ENCODE data around the gene ERICH2.

DNA sequence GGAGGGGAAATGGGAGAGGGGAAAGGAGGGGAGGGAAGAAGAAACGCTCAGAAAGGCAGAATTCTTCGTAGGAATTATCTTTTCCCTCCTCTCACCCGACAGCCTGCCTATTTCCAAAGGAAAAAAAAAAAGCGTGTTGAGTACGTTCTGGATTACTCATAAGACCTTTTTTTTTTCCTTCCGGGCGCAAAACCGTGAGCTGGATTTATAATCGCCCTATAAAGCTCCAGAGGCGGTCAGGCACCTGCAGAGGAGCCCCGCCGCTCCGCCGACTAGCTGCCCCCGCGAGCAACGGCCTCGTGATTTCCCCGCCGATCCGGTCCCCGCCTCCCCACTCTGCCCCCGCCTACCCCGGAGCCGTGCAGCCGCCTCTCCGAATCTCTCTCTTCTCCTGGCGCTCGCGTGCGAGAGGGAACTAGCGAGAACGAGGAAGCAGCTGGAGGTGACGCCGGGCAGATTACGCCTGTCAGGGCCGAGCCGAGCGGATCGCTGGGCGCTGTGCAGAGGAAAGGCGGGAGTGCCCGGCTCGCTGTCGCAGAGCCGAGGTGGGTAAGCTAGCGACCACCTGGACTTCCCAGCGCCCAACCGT, 46.4 kb downstream of the ERICH2 start, which contains the start of gene GAD1:
- TF ChIP-seq GATA2 (IDR thresholded peaks at IDR 0.05; ENCODE audit: low read depth, low read length) (no peak), GATA3 (IDR thresholded peaks at IDR 0.05; ENCODE audit: low read depth, low read length) (no peak)

Data from SH-SY5Y (cell line).